AG09309 (cell line): ENCODE results near the gene C4orf36.

Source experiments
- DNase-seq: peaks from one replicate; pipeline ENCODE4 v3.0.0-alpha.2; 2010; ENCODE audit warnings: low read depth
- H3K4me3 ChIP-seq: 2 replicates; pipeline ENCODE4 v1.5.1; 2011; ENCODE audit warnings: mild to moderate bottlenecking, low read depth, low read length, moderate library complexity; ENCODE audit not compliant: control insufficient read depth
- TF ChIP-seq, protein P1 (sequence below): IDR thresholded peaks from 2 replicates; pipeline ENCODE4 v1.5.1; 2011; ENCODE audit warnings: mild to moderate bottlenecking, low read depth, low read length, inconsistent platforms; ENCODE audit not compliant: insufficient read depth, control insufficient read depth; ENCODE audit errors: missing control alignments

The C4orf36 gene

DNA sequence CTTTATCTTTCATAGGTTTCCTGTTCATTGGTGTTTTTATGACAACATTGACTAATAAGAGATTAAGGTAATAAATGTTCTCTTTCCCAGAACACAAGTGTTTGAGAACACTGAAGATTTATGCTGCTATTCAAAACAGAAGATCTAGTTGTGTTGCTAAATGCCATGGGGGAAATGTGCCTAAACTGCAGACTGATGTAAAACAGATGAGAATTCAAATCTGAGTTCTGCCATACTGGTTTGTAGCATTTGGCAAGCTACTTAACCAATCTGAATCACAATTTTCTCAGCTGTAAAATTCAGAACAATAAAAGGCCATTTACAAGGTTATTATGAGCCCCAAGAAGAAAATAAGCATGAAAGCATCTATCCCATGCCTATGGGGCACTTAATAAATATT, 45.3 kb downstream of the C4orf36 start:
- peak; percentile 86 for DNase-seq
- TF ChIP-seq, protein P1, sequence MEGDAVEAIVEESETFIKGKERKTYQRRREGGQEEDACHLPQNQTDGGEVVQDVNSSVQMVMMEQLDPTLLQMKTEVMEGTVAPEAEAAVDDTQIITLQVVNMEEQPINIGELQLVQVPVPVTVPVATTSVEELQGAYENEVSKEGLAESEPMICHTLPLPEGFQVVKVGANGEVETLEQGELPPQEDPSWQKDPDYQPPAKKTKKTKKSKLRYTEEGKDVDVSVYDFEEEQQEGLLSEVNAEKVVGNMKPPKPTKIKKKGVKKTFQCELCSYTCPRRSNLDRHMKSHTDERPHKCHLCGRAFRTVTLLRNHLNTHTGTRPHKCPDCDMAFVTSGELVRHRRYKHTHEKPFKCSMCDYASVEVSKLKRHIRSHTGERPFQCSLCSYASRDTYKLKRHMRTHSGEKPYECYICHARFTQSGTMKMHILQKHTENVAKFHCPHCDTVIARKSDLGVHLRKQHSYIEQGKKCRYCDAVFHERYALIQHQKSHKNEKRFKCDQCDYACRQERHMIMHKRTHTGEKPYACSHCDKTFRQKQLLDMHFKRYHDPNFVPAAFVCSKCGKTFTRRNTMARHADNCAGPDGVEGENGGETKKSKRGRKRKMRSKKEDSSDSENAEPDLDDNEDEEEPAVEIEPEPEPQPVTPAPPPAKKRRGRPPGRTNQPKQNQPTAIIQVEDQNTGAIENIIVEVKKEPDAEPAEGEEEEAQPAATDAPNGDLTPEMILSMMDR = no peak
- H3K4me3 ChIP-seq = no peak overlapping the region

DNA sequence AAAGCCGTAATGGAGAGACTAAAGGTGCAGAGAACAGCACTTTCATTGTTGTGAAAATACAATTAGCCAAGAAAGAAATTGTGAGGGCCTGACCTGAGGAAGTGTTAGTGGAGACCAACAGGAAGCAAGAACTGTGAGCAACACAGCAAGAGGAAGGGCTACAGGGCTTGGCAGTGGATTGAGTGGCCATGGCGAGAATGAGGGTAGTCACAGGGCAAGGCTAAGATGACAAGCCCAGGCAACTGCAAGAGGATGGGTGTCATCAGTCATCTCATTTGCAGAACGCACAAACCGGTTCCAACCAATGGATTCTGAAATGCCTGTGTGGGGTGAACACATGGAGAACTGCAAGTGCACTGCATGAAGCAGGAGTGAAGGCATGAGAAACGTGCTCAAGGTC, 46.6 kb downstream of the C4orf36 start:
- TF ChIP-seq, protein P1 = no peak
- no peak overlapping the region for H3K4me3 ChIP-seq
- DNase-seq = no peak

DNA sequence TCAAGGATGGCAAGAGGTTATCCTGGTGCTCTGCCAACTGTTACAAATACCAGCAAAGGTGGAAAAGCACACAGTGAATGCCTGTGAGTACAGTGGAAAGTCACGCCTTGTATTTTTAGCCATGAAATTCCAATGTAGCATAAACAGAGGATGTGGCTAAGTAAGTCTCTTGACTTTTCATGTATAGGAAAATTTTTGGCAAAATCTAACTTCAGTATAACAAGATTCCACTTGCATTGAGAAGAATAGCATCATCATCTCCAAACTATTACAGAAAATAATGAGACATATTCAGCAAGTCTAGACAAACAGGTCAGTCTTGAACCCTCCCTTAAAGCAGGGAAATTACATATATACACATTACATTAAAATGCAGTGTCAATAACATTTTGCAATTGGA, 50.9 kb downstream of the C4orf36 start:
- TF ChIP-seq, protein P1 = no peak
- no peak for DNase-seq

DNA sequence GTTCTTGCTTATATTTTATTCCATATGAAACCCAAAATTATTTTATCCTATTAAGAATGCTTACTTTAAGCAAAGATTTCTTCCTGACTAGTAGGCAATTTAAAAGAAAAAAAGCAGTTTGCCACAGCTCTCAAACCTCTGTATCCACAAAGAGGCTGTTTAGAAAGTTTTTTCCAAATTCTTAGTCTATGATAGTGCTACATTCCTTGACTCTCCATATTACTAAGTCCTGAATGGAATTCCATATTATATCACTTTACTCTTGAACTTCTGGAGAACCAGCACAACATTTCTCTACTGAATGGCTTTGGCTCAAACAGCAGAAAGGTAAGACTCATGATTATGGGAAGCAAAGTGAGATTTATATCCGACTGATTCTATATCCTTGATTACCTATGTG, 51.4 kb downstream of the C4orf36 start:
- no peak overlapping the region for H3K4me3 ChIP-seq
- TF ChIP-seq, protein P1 = no peak
- no peak for DNase-seq

More for the DNA sequence above, 50.9 kb downstream of the C4orf36 start:
- no peak overlapping the region for H3K4me3 ChIP-seq

DNA sequence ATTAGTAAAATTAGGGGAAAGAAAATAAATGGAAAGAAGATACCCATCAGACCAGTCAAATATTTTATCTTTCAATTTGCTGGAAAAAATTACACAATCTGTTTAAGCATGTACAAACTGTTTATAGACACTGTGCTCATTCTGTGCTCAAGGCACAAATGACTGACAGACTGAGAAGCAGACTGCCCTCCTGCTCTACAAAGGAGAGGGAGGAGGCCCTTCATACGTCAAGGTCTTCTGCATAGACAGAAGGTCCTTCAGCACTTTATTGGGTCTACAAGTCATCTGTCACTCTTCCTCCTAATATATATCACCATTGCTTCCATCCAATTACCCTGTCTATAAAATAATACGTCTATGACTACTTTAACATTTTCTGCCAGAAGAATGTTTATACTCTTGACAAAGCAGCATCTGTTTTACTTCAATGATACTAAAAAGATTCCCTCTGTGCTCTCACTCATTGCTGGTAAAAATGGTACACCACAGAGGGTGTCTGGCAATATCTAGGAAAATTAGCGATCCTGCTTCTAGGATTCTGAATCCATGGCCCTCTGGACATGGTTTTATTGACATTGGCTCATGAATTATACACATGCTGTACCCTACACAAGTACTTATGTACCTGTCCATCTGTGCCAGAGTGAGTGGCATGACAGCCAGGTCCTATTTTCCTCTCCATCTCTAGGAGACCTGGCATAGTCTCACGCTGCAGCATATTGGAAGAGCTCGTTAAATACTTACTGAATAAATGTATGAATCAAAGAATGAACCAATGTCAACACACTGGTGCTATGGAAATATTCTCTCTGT, 54.3 kb downstream of the C4orf36 start:
- no peak overlapping the region for H3K4me3 ChIP-seq
- TF ChIP-seq, protein P1 = no peak
- no peak for DNase-seq

GRCh38 chr4:86835677-86836076, 56.5 kb downstream of the C4orf36 start:
- no peak overlapping the region for H3K4me3 ChIP-seq
- no peak for DNase-seq
- TF ChIP-seq, protein P1 = no peak
